ENCODE results near the gene SIN3A.
A peak's percentile ranks its signal among the peaks of the same experiment; 100 is the strongest.
"Not testable (repeated sequence)": the region's sequence is repeated elsewhere in the genome, so short reads cannot be mapped to it uniquely, and the experiment has no call there.

SIN3A gene

DNA sequence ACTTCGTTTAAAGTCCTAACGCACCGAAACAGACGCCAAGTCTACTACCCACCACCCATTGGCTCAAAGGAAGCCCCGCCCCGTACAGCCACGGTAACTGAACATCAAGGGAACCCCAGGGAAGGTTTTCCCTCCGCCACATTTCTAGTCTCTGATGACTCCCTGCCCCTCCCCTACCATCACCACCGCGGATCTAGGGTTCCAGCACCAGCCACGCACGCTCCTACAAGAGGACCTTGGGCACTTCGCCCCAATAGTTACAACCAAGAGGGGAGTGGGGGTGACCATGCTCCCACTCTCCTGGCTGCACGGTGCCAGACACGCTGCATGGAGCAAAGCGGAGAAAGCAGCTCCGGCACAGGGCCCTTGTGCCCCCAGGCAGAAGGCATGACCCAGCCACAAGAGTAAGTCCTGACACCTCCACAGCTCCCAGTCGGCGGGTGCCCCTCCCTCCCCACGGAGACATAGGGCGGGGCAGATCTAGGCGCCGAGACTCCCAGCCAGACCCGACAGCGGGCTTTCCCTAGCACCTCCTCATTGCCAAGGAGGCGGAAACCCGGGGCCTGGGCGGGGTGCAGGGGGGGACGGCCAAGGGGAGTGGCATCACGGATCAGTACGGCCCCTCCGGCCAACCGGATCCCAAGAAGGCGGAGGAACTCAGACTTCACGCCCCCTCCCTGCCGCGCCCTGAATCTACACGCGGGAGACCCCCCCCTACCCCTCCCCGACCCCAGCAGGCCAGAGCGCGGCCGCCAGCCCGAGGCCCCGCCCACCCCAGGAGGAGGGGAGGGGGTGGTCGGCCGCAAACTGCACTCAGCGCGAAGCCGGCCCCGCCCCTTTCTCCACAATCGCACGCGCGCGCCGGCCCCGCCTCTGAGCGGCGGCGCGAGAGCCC, 936 bp downstream of the SIN3A start:
- DNase-seq (ENCODE audit: low read depth), result peak; percentile 92

DNA sequence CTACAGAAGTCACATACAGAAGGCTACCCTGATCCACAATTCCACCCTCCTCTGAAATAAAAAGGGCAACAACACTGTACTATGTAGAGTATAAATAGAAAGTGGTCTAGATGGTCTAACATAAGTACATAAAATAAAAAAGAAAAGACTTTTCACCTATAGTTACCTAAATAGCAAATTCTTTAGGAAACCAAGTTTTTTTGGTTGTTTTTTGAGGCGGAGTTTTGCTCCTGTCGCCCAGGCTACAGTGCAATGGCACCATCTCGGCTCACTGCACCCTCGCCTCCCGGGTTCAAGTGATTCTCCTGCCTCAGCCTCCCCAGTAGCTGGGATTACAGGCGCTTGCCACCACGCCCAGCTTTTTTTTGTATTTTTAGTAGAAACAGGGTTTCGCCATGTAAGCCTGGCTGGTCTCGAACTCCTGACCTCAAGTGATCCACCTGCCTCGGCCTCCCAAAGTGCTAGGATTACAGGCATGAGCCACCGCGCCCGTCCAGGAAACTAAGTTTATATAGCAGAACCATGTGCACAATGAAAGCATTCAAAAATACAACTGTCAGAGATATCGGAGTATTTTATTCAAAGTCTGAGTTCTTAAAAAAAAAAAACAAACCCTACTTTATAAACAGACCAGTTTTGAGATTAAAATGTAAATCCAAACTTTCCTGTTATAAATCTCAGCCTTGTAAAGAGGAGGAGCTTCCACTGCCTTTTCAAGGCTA, 1.7 kb downstream of the SIN3A start:
- no peak for DNase-seq (ENCODE audit: low read depth)

DNA sequence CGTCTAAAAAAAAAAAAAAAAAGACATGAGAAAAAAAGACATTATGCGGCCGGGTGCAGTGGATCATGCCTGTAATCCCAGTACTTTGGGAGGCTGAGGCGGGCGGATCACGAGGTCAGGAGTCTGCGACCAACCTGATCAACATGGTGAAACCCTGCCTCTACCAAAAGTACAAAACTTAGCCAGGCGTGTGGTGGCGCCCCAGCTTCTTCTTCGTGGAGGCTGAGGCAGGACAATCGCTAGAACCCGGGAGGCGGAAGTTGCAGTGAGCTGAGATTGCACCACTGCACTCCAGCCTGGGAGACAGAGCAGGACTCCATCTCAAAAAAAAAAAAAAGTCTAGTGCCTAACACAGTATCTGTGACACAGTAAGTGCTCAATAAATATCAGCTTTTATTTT, 3.3 kb downstream of the SIN3A start:
- not testable (repeated sequence) for DNase-seq (ENCODE audit: low read depth)

DNA sequence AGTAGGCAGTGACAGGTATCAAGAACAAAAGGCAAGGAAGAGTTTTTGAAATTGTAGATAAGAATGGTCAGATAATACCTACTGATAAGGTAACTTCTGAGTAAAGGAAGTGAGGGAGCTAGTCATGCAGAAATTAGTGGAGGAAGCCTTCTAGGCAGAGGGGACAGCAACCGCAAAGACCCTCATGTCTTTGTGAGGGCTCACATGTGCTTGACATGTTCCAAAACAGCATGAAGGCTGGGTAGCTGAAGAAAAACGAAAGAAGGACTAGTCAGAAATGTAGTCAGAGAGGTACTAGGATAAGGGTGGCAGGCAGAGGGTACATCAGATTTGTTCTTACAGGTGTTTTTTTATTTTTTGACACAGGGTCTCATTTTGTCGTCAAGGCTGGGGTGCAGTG, 5.3 kb downstream of the SIN3A start:
- no peak for DNase-seq (ENCODE audit: low read depth)

DNA sequence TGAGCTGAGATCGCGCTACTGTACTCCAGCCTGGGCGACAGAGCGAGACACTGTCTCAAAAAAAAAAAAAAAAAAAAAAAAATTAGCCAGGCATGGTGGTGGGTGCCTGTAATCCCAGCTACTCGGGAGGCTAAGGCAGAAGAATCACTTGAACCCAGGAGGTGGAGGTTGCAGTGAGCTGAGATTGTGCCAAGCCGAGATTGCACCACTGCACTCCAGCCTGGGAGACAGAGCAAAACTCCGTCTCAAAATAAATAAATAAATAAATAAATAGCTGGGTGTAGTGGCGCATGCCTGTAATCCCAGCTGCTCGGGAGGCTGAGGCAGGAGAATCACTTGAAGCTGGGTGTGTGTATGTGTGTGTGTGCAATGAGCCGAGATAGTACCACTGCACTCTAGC, 6.2 kb downstream of the SIN3A start:
- DNase-seq (ENCODE audit: low read depth), result not testable (repeated sequence)

DNA sequence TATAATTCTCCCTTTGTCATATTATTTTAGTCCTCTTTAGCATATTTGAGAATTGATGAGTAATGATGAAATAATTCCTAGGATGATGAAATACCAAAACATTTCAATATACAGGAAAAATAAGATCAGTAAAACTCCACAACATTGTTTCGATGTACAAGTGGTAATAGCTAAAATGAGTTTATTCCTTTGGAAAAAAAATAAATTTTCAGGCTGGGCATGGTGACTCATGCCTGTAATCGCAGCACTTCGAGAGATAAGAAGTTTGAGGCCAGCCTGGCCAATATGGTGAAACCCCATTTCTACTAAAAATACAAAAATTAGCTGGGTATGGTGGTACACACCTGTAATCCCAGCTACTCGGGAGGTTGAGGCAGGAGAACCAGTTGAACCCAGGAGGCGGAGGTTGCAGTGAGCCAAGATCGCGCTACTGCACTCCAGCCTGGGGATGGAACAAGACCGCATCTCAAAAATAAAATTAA, 7.5 kb downstream of the SIN3A start:
- not testable (repeated sequence) for DNase-seq (ENCODE audit: low read depth)

DNA sequence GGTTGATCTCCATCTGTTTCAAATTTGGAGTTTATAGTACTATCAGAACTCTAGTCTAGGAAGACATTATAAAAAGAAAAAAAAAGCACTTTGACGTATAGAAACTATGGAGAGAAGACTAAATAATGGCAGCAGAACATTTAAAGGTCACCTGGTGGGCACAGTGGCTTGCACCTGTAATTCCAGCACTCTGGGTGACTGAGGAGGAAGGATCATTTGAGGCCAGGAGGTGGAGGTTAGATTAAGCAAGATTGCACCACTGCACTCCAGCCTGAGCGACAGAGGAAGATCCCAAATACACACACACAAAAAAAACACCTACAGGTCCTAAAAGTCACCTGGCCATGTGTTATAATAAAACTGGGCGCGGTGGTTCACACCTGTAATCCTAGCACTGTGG, 13.8 kb downstream of the SIN3A start:
- no peak for DNase-seq (ENCODE audit: low read depth)

DNA sequence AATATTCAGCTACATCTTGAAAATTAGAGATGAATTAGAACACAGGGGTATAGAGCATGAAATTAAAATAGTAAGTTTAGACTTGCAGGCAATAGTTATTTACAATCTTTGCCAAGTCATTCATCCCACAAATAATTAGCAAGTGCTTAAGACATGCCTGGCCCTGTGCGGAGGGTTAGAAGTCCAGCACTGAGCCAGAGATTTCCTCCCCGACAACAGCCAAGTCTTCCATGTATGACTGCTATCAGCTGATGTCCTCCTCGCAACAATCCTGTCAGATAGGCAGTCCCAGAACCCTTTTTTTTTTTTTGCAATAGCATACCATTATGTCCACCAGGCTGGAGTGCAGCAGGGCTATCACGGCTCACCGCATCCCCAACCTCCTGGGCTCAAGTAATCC, 14.6 kb downstream of the SIN3A start:
- DNase-seq (ENCODE audit: low read depth), result no peak

DNA sequence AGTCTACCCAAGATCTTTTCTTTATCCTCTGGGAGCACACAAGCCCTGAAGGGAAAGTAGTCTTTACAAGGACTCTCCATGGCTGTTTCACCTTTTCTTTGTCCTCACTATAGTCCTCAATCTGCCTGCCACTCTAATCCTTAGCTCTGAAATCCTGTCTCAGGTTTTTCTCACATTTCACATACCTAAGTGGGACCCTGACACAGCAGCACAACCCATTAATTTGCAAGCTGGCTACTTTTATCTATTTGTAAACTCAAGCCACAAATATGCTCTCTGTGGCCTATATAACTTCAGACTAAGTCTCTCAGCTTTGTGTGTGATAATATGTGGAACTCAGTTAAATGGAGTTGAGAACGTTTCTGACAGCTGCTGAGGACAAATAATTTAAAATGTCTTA, 19.8 kb downstream of the SIN3A start:
- no peak for DNase-seq (ENCODE audit: low read depth)

DNA sequence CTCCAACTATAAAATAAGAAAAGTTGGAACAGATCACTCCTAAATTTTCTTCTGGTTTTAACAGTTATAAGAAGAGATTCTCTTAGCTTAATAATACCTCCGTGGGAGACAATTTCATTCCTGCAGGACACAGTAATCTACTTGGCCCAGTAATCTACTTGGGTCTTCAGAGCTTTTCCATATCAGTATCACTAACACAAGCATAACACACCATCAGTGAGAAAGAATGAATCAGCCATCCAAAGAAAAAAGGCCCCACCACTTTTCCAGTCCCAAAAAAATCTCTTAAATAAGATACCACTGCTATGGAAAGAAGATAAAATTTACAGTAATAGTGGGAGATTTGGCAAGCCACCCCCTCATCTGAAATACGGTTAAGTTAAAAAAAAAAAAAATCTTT, 20.2 kb downstream of the SIN3A start:
- no peak for DNase-seq (ENCODE audit: low read depth)

DNA sequence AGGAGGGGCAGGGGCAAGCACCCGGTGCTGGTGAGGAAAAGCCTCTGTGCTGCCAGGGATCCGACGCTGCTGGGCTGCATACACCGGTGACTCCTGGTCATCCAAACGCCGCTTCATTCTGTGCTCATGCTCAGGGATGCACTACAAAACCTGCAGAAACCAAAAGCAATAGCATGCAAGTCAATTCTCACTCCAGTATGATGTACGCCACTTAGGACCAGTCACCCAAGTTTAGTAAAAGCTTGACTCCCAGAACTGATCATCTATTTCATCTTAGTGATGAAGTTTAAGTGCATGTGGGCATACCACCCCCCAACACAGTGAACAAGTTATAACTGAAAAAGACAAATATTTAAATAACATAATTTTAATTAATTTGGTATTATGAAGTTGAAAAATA, 21.2 kb downstream of the SIN3A start:
- no peak for DNase-seq (ENCODE audit: low read depth)

DNA sequence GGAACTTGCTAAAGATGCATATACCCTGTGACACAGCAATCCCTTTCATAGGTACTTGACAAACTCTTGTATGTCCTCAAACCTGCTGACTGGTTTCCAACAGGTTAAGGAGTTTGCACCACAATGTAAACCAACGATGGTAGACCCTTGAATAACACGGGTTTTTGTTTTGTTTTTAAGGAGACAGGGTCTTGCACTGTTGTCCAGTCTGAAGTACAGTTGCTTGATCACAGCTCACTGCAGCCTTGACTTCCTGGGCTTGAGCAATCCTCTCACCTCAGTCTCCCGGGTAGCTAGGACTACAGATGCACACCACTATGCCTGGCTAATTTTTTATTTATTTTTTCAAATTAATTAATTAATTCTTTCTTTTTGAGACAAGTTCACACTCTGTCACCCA, 23.3 kb downstream of the SIN3A start:
- DNase-seq (ENCODE audit: low read depth), result no peak

DNA sequence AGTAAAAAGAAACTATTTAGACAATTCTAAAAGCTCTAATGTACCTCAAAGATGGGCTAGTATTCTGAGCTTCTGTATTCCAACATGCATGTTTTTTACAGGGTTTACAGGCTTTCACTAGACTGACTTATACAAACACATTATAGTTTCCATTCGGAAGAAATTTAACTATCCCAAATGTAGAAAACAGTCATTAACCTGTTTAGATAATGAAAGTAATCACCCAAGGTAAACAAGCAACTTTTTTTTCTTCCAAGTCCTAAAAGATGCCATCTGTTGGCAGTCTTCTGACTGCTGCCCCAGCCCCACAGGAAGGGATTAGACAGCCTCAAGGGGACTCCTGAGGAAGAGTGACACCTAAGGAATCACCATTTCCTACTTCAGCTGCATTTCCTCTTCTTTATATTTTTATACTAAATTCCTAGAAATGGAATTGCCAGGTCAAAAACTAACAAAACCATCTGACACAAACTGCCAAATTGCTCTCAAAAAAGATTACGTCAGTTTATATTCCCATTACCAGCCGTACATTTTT, 25.5 kb downstream of the SIN3A start:
- no peak for DNase-seq (ENCODE audit: low read depth)

DNA sequence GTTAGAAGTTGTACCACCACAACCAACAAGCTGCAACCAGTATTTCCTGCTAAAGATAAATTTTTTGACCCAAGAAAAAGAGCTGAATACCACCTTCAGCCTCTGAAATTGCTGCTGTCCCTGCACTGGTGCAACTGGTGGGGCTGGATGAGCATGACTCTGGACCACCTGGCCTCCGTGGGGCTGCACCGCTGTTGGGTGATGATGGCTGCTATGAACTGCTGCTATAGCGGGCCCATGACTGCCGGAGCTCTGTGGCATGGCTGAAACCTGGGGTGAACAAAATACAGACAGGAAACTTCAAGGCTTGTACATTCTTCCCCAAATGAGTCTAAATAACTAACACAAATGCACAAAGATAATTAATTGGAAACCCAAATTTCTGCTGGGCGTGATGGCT, 28.9 kb downstream of the SIN3A start:
- no peak for DNase-seq (ENCODE audit: low read depth)

DNA sequence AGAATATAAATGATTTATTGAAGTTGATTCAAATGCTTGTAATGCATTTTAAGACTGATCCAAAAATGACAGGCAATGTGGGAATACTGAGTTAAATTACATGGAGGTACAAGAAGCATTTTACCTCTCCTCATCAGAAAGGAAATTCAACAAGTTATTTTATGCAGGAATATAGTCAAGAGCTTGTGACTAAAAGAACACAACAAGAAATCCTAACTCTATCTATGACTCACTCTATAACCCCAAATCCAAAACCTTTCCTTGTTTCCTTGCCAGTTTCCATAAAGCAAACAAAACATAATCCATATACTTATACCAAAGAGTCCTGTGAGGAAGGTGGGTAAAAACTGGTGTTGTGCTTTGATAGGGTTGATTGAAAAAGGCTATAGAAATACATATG, 30.8 kb downstream of the SIN3A start:
- DNase-seq (ENCODE audit: low read depth), result no peak

DNA sequence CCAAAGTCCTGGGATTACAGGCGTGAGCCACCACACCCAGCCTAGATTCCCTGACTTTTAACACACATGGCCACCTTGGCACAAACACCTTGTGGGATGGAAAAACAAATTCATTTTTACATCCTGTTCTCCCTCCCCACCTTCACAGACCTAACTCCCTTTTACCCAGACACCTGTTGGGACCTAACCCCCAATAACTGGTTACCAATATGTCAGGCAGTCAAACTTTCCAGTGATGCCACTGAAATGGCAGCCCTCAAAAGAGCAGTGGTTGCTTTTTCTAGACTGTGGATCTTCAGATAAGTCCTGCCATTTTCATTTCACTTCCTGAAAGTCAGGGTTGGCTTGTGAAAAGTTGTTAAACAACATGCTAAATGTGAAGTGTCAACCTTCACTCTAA, 34.9 kb downstream of the SIN3A start:
- DNase-seq (ENCODE audit: low read depth), result no peak

DNA sequence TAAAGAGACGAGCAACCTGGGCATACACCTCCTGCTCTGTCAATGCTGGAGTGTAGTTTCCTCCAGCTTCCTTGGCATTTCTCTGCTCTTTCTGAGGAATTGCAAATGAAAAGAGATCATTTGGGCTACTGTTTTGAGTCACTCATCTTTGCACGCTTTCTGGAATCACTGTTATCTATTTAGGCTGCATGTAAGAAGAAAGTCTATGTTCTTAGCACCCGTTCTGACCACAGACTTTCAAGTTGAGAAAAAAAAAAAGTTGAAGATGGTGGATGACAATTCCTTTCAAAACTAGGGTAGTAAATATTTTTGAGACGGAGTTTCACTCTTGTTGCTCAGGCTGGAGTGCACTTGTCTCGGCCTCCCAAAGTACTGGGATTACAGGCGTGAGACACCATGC, 41.3 kb downstream of the SIN3A start:
- DNase-seq (ENCODE audit: low read depth), result no peak

DNA sequence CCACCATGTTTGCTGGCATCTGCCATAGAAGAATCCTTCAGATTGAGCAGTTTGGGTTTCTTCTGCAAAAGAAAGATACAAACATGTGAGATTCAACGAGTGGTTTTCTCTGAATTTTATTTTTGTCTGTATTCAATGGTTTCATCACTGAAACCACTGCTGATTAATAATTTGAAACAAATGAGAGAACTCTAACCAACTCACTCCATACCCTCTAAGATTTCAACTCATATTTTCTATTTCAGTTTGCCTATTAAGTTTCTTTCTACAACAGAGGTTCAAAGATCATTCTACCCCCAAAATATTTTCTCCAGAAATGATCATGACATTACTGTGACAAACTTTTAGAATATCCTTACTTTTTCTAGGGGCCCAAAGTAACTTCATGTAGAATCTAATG, 44.4 kb downstream of the SIN3A start:
- DNase-seq (ENCODE audit: low read depth), result no peak

DNA sequence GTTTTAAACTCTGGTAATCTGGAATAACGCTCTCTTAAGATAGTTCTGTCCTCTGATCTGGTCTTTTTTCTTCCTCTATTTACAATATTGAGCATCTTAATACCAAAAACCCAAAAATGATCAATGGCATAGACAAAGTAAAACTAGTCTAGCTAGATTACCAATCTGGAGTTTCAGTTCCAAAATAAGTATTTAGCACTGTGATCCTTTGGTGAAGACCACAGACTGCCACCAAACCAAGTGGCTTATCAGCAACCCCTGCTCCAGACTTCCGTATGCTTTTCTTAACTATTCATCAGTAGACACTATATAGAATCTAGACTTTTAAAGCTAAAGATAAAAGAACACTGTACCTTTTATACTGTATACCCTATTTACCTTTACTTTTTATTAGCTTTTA, 47.6 kb downstream of the SIN3A start:
- DNase-seq (ENCODE audit: low read depth), result no peak

DNA sequence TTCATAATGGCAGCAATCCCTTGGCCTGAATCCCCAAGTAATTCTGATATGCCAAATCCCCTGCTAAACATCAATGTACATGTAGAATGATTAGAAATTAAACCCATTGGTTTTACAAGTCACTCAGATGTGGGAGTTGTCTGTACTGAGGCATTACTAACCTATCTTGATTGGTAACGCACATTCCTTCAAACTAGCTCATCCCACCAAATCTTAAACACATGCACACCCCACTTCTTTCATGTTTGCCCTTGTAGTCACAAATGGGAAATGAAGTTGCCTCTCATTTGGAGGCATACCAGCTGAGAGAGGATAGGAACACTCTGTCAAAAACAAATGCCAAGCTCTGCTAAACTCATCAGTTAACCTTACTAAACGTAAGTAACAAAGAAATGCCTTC, 54.0 kb downstream of the SIN3A start:
- DNase-seq (ENCODE audit: low read depth), result no peak

DNA sequence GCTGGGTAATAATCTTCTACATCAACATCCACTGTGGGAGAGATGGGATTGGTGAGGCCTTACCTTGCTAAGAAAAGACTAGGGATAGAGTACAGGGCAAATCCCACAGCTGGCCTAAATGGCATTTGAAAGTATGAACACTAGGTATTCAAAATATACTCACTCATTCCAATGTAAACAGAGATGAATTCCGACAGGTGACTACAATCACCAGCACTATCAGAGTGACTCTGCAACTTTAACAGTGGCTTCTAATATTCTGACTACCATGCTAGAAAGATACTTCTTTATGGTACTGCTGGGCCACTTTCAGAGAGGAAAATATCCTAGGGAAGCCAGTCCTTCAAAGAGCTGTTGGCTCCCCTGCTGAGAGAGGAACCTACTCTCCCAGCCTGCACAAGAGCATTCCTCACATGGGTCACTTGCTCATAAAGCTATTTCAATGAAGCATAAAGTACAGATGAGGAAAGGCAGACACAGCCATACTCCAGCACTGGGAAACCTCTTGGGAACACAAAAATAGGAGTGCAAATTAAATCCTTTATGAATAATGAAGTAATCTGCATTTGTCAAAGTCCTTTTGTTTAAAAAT, 61.6 kb downstream of the SIN3A start:
- DNase-seq (ENCODE audit: low read depth), result no peak

DNA sequence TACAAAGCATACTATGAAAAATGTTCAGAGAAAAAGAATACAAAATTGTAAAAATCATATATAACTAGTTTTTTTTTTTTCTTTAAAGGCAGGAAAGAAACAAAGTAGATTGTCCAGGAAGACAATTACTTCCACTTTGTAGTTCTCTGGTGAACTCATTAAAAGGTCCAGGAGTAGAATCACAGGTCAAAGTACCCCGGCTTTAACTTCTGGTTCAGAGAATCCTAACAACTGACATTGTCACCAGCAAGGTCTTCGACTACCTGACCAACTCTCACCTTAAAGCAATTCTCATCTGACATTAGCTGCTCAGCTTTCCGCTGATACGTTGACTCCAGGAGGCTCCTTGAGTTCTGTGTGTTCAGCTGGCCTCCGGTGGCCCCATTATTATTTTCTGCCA, 67.5 kb downstream of the SIN3A start:
- not testable (repeated sequence) for DNase-seq (ENCODE audit: low read depth)

DNA sequence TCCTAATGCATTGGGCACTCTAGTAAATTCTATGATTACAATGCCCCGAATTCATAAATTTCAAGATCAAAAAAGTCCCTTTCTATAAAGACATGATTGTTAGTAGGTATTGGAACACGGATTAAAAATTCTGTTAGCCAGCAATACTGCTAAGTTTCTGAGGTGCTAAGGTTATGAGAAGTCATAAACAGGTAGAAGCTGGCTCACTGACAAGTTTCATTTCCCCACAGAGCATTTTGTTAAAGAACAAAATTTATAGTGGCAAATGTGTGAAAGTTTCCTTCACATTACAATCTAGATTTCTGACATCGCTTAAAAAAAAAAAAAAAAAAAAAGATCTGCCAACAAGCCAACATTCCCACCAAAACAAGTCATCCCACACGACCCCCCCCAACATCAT, 70.7 kb downstream of the SIN3A start:
- no peak for DNase-seq (ENCODE audit: low read depth)
